ENCODE measurements around the gene PROS1.
"Not testable (repeated sequence)": the region's sequence is repeated elsewhere in the genome, so short reads cannot be mapped to it uniquely, and the experiment has no call there.

DNA sequence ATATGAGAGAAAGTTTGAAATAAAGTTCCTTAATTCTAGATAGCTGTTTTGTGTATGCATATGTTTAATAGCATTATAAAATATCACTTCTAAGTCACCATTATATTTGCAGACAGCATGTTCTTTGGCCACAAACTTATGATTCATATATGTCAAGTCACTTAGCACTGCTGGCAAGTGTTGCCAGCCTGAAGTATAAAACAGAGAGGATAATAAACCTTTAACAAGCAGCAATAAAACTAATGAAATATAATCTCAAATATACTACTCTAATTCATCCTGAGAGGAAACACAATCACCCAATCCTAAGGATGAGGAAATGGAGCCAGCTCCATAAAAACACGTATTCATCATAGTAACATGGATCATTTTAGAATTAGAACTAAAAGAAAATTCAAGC is 134.5 kb downstream of the PROS1 start:
- not testable (repeated sequence) for TF ChIP-seq POLR2A (IDR thresholded peaks at IDR 0.05)
- TF ChIP-seq, protein P1, sequence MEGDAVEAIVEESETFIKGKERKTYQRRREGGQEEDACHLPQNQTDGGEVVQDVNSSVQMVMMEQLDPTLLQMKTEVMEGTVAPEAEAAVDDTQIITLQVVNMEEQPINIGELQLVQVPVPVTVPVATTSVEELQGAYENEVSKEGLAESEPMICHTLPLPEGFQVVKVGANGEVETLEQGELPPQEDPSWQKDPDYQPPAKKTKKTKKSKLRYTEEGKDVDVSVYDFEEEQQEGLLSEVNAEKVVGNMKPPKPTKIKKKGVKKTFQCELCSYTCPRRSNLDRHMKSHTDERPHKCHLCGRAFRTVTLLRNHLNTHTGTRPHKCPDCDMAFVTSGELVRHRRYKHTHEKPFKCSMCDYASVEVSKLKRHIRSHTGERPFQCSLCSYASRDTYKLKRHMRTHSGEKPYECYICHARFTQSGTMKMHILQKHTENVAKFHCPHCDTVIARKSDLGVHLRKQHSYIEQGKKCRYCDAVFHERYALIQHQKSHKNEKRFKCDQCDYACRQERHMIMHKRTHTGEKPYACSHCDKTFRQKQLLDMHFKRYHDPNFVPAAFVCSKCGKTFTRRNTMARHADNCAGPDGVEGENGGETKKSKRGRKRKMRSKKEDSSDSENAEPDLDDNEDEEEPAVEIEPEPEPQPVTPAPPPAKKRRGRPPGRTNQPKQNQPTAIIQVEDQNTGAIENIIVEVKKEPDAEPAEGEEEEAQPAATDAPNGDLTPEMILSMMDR (IDR thresholded peaks at IDR 0.05), result not testable (repeated sequence)

Measured in heart left ventricle (tissue), 13 donors.